HG03442 (cell line): ENCODE results near the gene C12orf60.

ENCODE experiments used
- ATAC-seq: cut with Tn5 transposase; IDR thresholded peaks from one replicate; pipeline ENCODE4 v1.9.1; 2021; ENCODE audit warnings: mild to moderate bottlenecking, moderate library complexity; ENCODE audit not compliant: unreplicated experiment

The C12orf60 gene

GRCh38 chr12:14776236-14776961 lies 27.1 kb upstream of the C12orf60 start:
- ATAC-seq, result no peak

- no peak for ATAC-seq
Observed at GRCh38 chr12:14777271-14777670, 26.2 kb upstream of the C12orf60 start.

- no peak for ATAC-seq
Observed at GRCh38 chr12:14779834-14780233, 23.6 kb upstream of the C12orf60 start.

GRCh38 chr12:14780859-14781258 lies 22.6 kb upstream of the C12orf60 start:
- no peak for ATAC-seq

GRCh38 chr12:14781563-14781962 lies 21.9 kb upstream of the C12orf60 start:
- no peak for ATAC-seq

- no peak for ATAC-seq
Observed at GRCh38 chr12:14782756-14783155, 20.7 kb upstream of the C12orf60 start.

GRCh38 chr12:14784471-14784870 lies 19.0 kb upstream of the C12orf60 start:
- no peak for ATAC-seq

GRCh38 chr12:14785568-14785967 lies 17.9 kb upstream of the C12orf60 start:
- ATAC-seq, result no peak

GRCh38 chr12:14795028-14795448 lies 8.4 kb upstream of the C12orf60 start:
- no peak for ATAC-seq

- ATAC-seq, result no peak
Observed at GRCh38 chr12:14802247-14802646, 1.2 kb upstream of the C12orf60 start.

- ATAC-seq, result no peak
Observed at GRCh38 chr12:14802721-14803010, 804 bp upstream of the C12orf60 start.

- ATAC-seq, result peak; percentile 3
Observed at GRCh38 chr12:14803830-14804160, 325 bp downstream of the C12orf60 start.

GRCh38 chr12:14810167-14810952 lies 6.9 kb downstream of the C12orf60 start:
- ATAC-seq, result no peak

- no peak for ATAC-seq
Observed at GRCh38 chr12:14810953-14811483, 7.5 kb downstream of the C12orf60 start.

GRCh38 chr12:14811486-14811885 lies 8.0 kb downstream of the C12orf60 start:
- ATAC-seq, result no peak

- ATAC-seq, result no peak
Observed at GRCh38 chr12:14814014-14814413, 10.5 kb downstream of the C12orf60 start, which contains the start of gene SMCO3. Gene SMCO3, minus strand, starts transcription at chr12:14814182. Its CDS starts 7,502 bp downstream, at chr12:14806680.

GRCh38 chr12:14824012-14824634 lies 20.7 kb downstream of the C12orf60 start:
- ATAC-seq, result no peak

GRCh38 chr12:14825256-14825655 lies 21.8 kb downstream of the C12orf60 start:
- no peak for ATAC-seq

GRCh38 chr12:14826491-14826890 lies 23.0 kb downstream of the C12orf60 start:
- ATAC-seq, result no peak

- no peak for ATAC-seq
Observed at GRCh38 chr12:14827043-14827442, 23.6 kb downstream of the C12orf60 start.

GRCh38 chr12:14828892-14829291 lies 25.4 kb downstream of the C12orf60 start:
- peak; percentile 79 for ATAC-seq

GRCh38 chr12:14833336-14833735 lies 29.9 kb downstream of the C12orf60 start:
- ATAC-seq, result no peak
